ENCODE measurements around the gene TMEM134. TPM values are rescaled to one million over a fixed set of nuclear protein-coding genes. Genes with fewer than 3 reads are reported as not detected.

TMEM134 gene
- total and polyA plus RNA-seq, 10 of the 15 experiments (the other 5 are each of a cell fraction or from before 2014, with no cell fraction given), result 1.6 to 93.8 (median 27.8) TPM

GRCh38 chr11:67436459-67437081, 32.5 kb downstream of the TMEM134 start (continued):
- TF ChIP-seq NKRF (conservative IDR thresholded peaks at IDR 0.05) (0 out of 2 replicates have a peak, but pooled peaks have one; percentile 20), SUPT20H (IDR thresholded peaks at IDR 0.05; ENCODE audit: borderline replicate concordance, control insufficient read depth, low read depth, low read length) (no peak), ESRRA (IDR thresholded peaks at IDR 0.05; ENCODE audit: low read length) (no peak), PKNOX1 (IDR thresholded peaks at IDR 0.05) (0 out of 2 replicates have a peak, but pooled peaks have one; percentile 23), ATF3 (IDR thresholded peaks at IDR 0.05; ENCODE audit: borderline replicate concordance, extremely low read depth, low read depth, low read length) (no peak), RCOR1 (conservative IDR thresholded peaks at IDR 0.05; ENCODE audit: low read depth, low read length) (no peak), NFIC (IDR thresholded peaks at IDR 0.05; ENCODE audit: low read depth, low read length) (no peak), TBL1XR1 (IDR thresholded peaks at IDR 0.05; ENCODE audit: low read depth, low read length) (no peak), CHD1 (IDR thresholded peaks at IDR 0.05; ENCODE audit: low read depth, low read length) (no peak), CEBPZ (IDR thresholded peaks at IDR 0.05; ENCODE audit: low read depth, low read length) (no peak), ATF7 (IDR thresholded peaks at IDR 0.05; ENCODE audit: low read depth) (peak; percentile 64), SMARCA5 (IDR thresholded peaks at IDR 0.05) (0 out of 2 replicates have a peak, but pooled peaks have one; percentile 43), DPF2 (IDR thresholded peaks at IDR 0.05) (0 out of 2 replicates have a peak, but pooled peaks have one; percentile 52), PBX3 (IDR thresholded peaks at IDR 0.05; ENCODE audit: insufficient replicate concordance, low read depth, low read length) (peak; percentile 44), IKZF2 (IDR thresholded peaks at IDR 0.05) (peak; percentile 70 to 78), LARP7 (IDR thresholded peaks at IDR 0.05) (no peak), EED (IDR thresholded peaks at IDR 0.05; ENCODE audit: low read depth) (peak; percentile 33; the same call in 1 of the 2 replicates), REST (IDR thresholded peaks at IDR 0.05; ENCODE audit: low read depth, low read length) (no peak)

Data from GM12878 (cell line).